Mesenchymal stem cell (in vitro differentiated cells and primary cell): ENCODE measurements around the gene RNF166.

Source experiments
- DNase-seq: peaks from one replicate; pipeline ENCODE4 v3.0.0-alpha.2; 2013
- H2AFZ ChIP-seq: one replicate; pipeline ENCODE4 v1.6.1; 2013; ENCODE audit warnings: low read depth, mild to moderate bottlenecking, control low read depth, inconsistent platforms, low read length, moderate library complexity
- H2AK5ac ChIP-seq: 2 replicates; pipeline ENCODE4 v1.6.1; 2013; ENCODE audit warnings: low read length, moderate library complexity, mild to moderate bottlenecking, inconsistent platforms; ENCODE audit not compliant: severe bottlenecking
- H2BK120ac ChIP-seq: one replicate; pipeline ENCODE4 v1.6.1; 2013; ENCODE audit warnings: low read depth, mild to moderate bottlenecking, inconsistent platforms, low read length, moderate library complexity
- H2BK12ac ChIP-seq, 2 experiments: one replicate each; pipeline ENCODE4 v1.6.1; 2013; ENCODE audit warnings: inconsistent platforms in 2 of 2, low read length in 2 of 2, mild to moderate bottlenecking in 2 of 2, moderate library complexity in 2 of 2, control low read depth in 1 of 2
- H2BK15ac ChIP-seq: one replicate; pipeline ENCODE4 v1.6.1; 2013; ENCODE audit warnings: mild to moderate bottlenecking, low read depth, inconsistent platforms; ENCODE audit not compliant: poor library complexity, severe bottlenecking
- H2BK5ac ChIP-seq: 2 replicates; pipeline ENCODE4 v1.6.1; 2013; ENCODE audit warnings: low read depth, mild to moderate bottlenecking, low read length, control low read depth, inconsistent platforms; ENCODE audit not compliant: poor library complexity, severe bottlenecking
- H3K14ac ChIP-seq, 2 experiments: one replicate each; pipeline ENCODE4 v1.6.1; 2013; ENCODE audit warnings: inconsistent platforms in 2 of 2, low read length in 2 of 2, control low read depth in 1 of 2, mild to moderate bottlenecking in 1 of 2, moderate library complexity in 1 of 2
- H3K18ac ChIP-seq, 2 experiments: one replicate each; pipeline ENCODE4 v1.6.1; 2013; ENCODE audit warnings: inconsistent platforms in 2 of 2, low read length in 2 of 2, control low read depth in 1 of 2, low read depth in 1 of 2, mild to moderate bottlenecking in 1 of 2
- H3K23ac ChIP-seq, 2 experiments: one replicate each; pipeline ENCODE4 v1.6.1; 2013; ENCODE audit warnings: inconsistent platforms in 2 of 2, low read length in 2 of 2, mild to moderate bottlenecking in 2 of 2, moderate library complexity in 2 of 2, control low read depth in 1 of 2
- H3K27ac ChIP-seq: 2 replicates; pipeline ENCODE4 v1.5.1; 2013; ENCODE audit warnings: mild to moderate bottlenecking, moderate library complexity, low read length, control low read depth, inconsistent platforms; ENCODE audit not compliant: poor library complexity, severe bottlenecking
- H3K27me3 ChIP-seq, 2 experiments: 2 replicates each; pipeline versions ENCODE4 v1.6.1 to v1.7.0; 2013; ENCODE audit warnings: low read length in 2 of 2, mild to moderate bottlenecking in 2 of 2, moderate library complexity in 2 of 2, control low read depth in 1 of 2, inconsistent platforms in 1 of 2; ENCODE audit not compliant: control insufficient read depth in 1 of 2, insufficient read depth in 1 of 2
- H3K36me3 ChIP-seq, 2 experiments: 2 replicates each; pipeline versions ENCODE4 v1.6.1 to v1.7.0; 2013; ENCODE audit warnings: low read length in 2 of 2, control low read depth in 1 of 2, inconsistent platforms in 1 of 2, low read depth in 1 of 2, mild to moderate bottlenecking in 1 of 2; ENCODE audit not compliant: insufficient read depth in 2 of 2, control insufficient read depth in 1 of 2
- H3K4ac ChIP-seq, 2 experiments: one replicate each; pipeline ENCODE4 v1.6.1; 2013; ENCODE audit warnings: inconsistent platforms in 2 of 2, low read length in 2 of 2, mild to moderate bottlenecking in 2 of 2, moderate library complexity in 2 of 2, control low read depth in 1 of 2, low read depth in 1 of 2
- H3K4me1 ChIP-seq: 2 replicates; pipeline ENCODE4 v1.6.1; 2013; ENCODE audit warnings: low read depth, low read length, control low read depth; ENCODE audit not compliant: control insufficient read depth, insufficient read depth
- H3K4me2 ChIP-seq: 2 replicates; pipeline ENCODE4 v1.6.1; 2013; ENCODE audit warnings: low read length, mild to moderate bottlenecking, inconsistent platforms; ENCODE audit not compliant: poor library complexity, severe bottlenecking
- H3K4me3 ChIP-seq, 2 experiments: 2 replicates each; pipeline versions ENCODE4 v1.5.1 to v1.7.0; 2013; ENCODE audit warnings: low read length in 2 of 2, mild to moderate bottlenecking in 2 of 2, control low read depth in 1 of 2, low read depth in 1 of 2; ENCODE audit not compliant: insufficient read depth in 1 of 2
- H3K79me1 ChIP-seq: replicated peaks from 2 replicates; pipeline ENCODE4 v1.6.1; 2013; ENCODE audit warnings: mild to moderate bottlenecking, control low read depth, low read length, inconsistent platforms; ENCODE audit not compliant: poor library complexity, severe bottlenecking
- H3K9ac ChIP-seq: 2 replicates; pipeline ENCODE4 v1.7.0; 2013; ENCODE audit warnings: mild to moderate bottlenecking, low read length, moderate library complexity
- H3K9me3 ChIP-seq: 2 replicates; pipeline ENCODE4 v1.7.0; 2013; ENCODE audit warnings: mild to moderate bottlenecking, low read length; ENCODE audit not compliant: control insufficient read depth
- H4K8ac ChIP-seq: one replicate; pipeline ENCODE4 v1.6.1; 2013; ENCODE audit warnings: inconsistent platforms, mild to moderate bottlenecking, low read length, moderate library complexity
- H4K91ac ChIP-seq: one replicate; pipeline ENCODE4 v1.6.1; 2013; ENCODE audit warnings: mild to moderate bottlenecking, low read length, inconsistent platforms
- WGBS: methylation state at CpG from one replicate; pipeline ENCODE4 v1.1.7; 2013; ENCODE audit warnings: mixed read lengths; 5-methylcytosine and 5-hydroxymethylcytosine counted together

RNF166 gene

DNA sequence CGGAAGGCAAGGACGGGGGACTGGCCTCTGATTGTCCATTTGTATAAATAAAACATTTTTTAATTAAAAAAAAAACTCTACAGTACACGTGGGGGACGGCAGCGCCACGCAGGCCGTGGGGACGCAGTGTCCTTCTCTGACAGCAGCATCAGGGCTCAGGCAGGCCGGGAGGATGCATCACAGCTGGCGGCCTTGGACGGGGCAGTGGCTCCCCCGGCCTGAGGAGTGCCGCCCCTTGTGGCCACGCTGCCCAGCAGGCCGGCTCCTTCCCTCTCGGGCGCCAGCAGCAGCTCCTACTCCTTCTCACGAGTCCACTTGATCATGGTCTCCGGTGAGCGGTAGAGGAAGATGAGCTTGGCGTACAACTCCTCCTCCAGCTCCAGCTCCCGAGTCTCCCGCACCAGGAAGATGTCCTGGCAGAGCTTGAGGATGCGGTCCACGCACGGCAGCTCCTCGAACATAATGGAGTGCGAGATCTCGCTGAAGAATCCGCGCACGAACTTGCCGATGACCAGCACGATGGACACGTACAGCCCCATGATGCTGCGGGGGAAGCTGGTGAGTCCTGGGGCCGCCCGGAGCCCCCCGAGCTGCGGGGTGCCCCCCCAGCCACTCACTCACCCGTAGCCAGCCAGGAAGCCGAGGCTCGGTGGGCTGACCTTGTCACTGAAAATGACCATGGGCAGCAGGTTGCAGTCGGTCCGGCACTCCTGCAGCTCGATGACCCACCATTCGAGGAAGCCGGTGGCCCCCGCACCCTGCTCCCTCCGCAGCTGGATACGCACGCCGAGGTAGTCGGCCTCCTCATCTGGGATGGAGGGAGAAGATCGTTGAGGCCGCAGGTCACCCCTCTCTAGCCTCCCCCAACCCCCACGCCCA lies 9.3 kb upstream of the RNF166 start:
- no peak overlapping the region for H3K27ac ChIP-seq
- H2AK5ac ChIP-seq = no peak overlapping the region
- no peak overlapping the region for H2BK15ac ChIP-seq
- H3K23ac ChIP-seq = no peak overlapping the region
- no peak overlapping the region for H2BK5ac ChIP-seq
- no peak overlapping the region for H2AFZ ChIP-seq
- no peak overlapping the region for H3K4me2 ChIP-seq
- no peak overlapping the region for H4K8ac ChIP-seq
- no peak overlapping the region for H3K4ac ChIP-seq
- no peak overlapping the region for H3K14ac ChIP-seq
- no peak overlapping the region for H3K18ac ChIP-seq
- no peak overlapping the region for H2BK12ac ChIP-seq
- peaks cover 5% of the 10 kb centered on the region for H3K4me1 ChIP-seq
- 94% methylated on average over 54 of the region's 57 CpGs for WGBS
- H3K27me3 ChIP-seq = no peaks in the 10 kb centered on the region
- DNase-seq = no peak
- H3K9ac ChIP-seq = no peak overlapping the region
- no peak overlapping the region for H3K4me3 ChIP-seq
- peak overlapping the region; percentile 22 for H4K91ac ChIP-seq
- peaks cover 72 to 85% of the 10 kb centered on the region in 2 experiments for H3K36me3 ChIP-seq
- H2BK120ac ChIP-seq = no peak overlapping the region
- H3K79me1 ChIP-seq = peaks cover 17% of the 10 kb centered on the region
- no peaks in the 10 kb centered on the region for H3K9me3 ChIP-seq

DNA sequence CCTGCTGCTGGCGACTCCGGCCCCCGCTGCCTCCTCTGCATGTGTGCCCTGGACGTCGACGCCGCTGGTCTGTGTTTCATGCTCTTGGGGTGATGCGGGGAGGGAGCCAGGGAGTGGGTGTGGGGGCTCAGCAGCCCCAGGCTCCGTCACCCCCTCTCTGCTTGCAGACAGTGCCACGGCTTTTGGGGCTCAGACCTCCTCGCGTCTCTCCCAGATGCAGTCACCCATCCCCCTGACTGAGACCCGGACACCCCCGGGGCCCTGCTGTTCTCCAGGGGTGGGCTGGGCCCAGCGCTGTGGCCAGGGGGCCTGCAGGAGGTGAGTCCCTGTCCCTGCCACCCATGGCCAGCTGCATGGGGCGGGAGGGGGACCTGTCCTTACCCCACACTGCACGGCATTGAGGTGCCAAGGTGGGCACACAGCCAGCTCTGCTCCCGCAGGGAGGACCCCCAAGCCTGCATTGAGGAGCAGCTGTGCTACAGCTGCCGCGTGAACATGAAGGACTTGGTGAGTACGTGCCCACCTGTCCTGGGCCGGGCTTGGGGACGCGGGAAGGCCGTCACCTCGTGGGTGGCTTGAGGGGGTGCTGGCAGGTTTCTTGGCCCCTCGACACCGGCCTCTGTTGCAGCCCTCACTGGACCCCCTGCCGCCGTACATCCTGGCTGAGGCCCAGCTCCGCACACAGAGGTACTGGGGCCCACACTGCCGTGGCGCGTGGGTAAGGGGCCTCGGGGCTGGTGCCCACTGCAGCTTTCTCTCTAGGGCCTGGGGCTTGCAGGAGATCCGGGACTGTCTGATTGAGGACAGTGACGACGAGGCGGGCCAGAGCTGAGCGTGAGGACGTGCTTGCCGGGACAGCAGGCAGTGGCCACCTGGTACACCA lies 8.5 kb upstream of the RNF166 start:
- no peak overlapping the region for H3K9ac ChIP-seq
- H2BK12ac ChIP-seq = no peak overlapping the region
- no peak overlapping the region for H2BK120ac ChIP-seq
- H3K4me1 ChIP-seq = peaks cover 5% of the 10 kb centered on the region
- peak overlapping the region; percentile 45 for H2BK15ac ChIP-seq
- no peak overlapping the region for H3K18ac ChIP-seq
- H2AK5ac ChIP-seq = no peak overlapping the region
- H3K79me1 ChIP-seq = peaks cover 24% of the 10 kb centered on the region
- no peak overlapping the region for H4K8ac ChIP-seq
- H4K91ac ChIP-seq = no peak overlapping the region
- H3K27me3 ChIP-seq = no peaks in the 10 kb centered on the region
- H3K23ac ChIP-seq = no peak overlapping the region
- no peak overlapping the region for H3K27ac ChIP-seq
- no peaks in the 10 kb centered on the region for H3K9me3 ChIP-seq
- H3K4ac ChIP-seq = no peak overlapping the region
- no peak for DNase-seq
- peaks cover 65 to 85% of the 10 kb centered on the region in 2 experiments for H3K36me3 ChIP-seq
- no peak overlapping the region for H2BK5ac ChIP-seq
- no peak overlapping the region for H3K4me3 ChIP-seq
- WGBS = 93% methylated on average over 36 of the region's 42 CpGs
- H3K14ac ChIP-seq = no peak overlapping the region
- H3K4me2 ChIP-seq = no peak overlapping the region
- H2AFZ ChIP-seq = no peak overlapping the region

DNA sequence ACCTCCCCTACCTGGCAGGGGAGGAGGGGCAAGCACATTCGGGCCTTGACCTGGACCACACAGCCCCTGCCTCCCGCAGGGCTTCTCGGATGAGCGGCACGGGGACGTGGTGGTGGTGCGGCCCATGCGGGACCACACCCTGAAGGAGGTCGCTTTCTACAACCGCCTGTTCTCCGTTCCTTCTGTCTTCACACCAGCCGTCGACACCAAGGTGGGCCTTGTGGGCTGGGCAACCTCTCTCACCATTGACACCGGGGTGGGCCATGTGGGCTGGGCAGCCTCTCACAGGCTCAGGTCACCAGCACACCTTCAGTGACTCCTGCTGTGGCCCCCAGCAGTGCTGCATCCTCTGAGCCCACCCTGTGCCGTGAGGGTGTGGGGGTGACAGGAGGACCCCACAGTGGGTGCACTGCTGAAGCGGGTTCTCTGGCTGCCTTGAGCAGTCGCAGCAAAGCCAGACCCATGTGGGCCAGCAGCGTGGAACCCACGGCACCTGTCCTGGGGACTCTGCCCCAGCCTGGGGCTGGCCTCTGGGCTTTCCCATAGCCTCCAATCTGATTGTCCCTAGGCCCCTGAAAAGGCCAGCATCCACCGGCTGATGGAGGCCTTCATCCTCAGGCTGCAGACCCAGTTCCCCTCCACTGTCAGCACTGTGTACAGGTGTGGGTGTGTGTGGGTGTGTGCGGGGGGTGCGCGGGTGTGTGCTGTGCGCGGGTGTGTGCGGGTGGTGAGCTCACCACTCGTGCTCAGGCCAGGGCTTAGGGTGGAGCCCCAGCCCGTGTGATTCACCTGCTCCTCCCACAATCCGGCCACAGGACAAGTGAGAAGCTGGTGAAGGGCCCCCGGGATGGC lies 7.6 kb upstream of the RNF166 start:
- Histone ChIP-seq H3K4ac (no peak overlapping the region), H3K14ac (no peak overlapping the region), H3K36me3 (peaks cover 56 to 82% of the 10 kb centered on the region in 2 experiments), H2BK120ac (no peak overlapping the region), H3K79me1 (peaks cover 28% of the 10 kb centered on the region), H3K9ac (no peak overlapping the region), H2BK12ac (no peak overlapping the region), H4K91ac (no peak overlapping the region), H3K4me2 (no peak overlapping the region), H4K8ac (no peak overlapping the region), H3K27me3 (no peaks in the 10 kb centered on the region), H2AFZ (no peak overlapping the region), H2BK15ac (no peak overlapping the region), H2AK5ac (no peak overlapping the region), H2BK5ac (no peak overlapping the region), H3K4me3 (no peak overlapping the region), H3K4me1 (peaks cover 5% of the 10 kb centered on the region), H3K23ac (no peak overlapping the region), H3K9me3 (no peaks in the 10 kb centered on the region), H3K18ac (no peak overlapping the region), H3K27ac (no peak overlapping the region)
- DNase-seq = no peak
- 89% methylated on average over 30 of the region's 30 CpGs for WGBS
